MG63 (cell line): ENCODE measurements around the gene PTRH2. TPM values are rescaled to one million over a fixed set of nuclear protein-coding genes. Genes with fewer than 3 reads are reported as not detected.

ENCODE experiments used
- DNase-seq: peaks from one replicate; pipeline ENCODE4 v3.0.0-alpha.2; 2020
- H3K27me3 ChIP-seq: fragments of 250-450 bp; sonication (Bioruptor Pico); 2 replicates; pipeline ENCODE4 v1.5.1; 2020; ENCODE audit warnings: mild to moderate bottlenecking, moderate library complexity
- H3K36me3 ChIP-seq: fragments of 250-450 bp; sonication (Bioruptor Pico); 2 replicates; pipeline ENCODE4 v1.5.1; 2020; ENCODE audit warnings: mild to moderate bottlenecking, moderate library complexity
- H3K4me3 ChIP-seq: fragments of 250-450 bp; sonication (Bioruptor Pico); 2 replicates; pipeline ENCODE4 v1.5.1; 2020; ENCODE audit warnings: mild to moderate bottlenecking, moderate library complexity
- H3K9me3 ChIP-seq: fragments of 250-450 bp; sonication (Bioruptor Pico); 2 replicates; pipeline ENCODE4 v1.5.1; 2020; ENCODE audit warnings: mild to moderate bottlenecking, moderate library complexity
- total RNA-seq: library from RNA; depleted of rRNA; stranded (reverse); fragments of >200 nt; shearing (Covaris generic); gene quantifications from 2 replicates; pipeline ENCODE4 v1.2.3, GENCODE V29; 2014; ENCODE audit warnings: low replicate concordance; rRNA removed

The PTRH2 gene
- total RNA-seq, 1 experiment from 2014 or later, result 40.6 TPM

GRCh38 chr17:59649886-59650285 is 57.3 kb downstream of the PTRH2 start:
- Histone ChIP-seq H3K9me3 (peaks cover 20% of the 10 kb centered on the region), H3K36me3 (peaks cover 98% of the 10 kb centered on the region), H3K27me3 (no peaks in the 10 kb centered on the region), H3K4me3 (no peak overlapping the region)
- DNase-seq, result no peak

Other genes starting within 250 kb of the PTRH2 start
- 45.1 and 131 TPM in 2 replicates for gene DHX40, start 141.8 kb downstream of the PTRH2 start, total RNA-seq
- 235 and 287 TPM in 2 replicates for gene CLTC, start 87.5 kb downstream of the PTRH2 start, total RNA-seq
- 161 and 190 TPM in 2 replicates for gene VMP1, start 224 bp upstream of the PTRH2 start, total RNA-seq
- 12.9 and 13.6 TPM in 2 replicates for gene TUBD1, start 185.5 kb upstream of the PTRH2 start, total RNA-seq
- 10.0 and 10.7 TPM in 2 replicates for gene RPS6KB1, start 185.7 kb upstream of the PTRH2 start, total RNA-seq